ENCODE results near the gene TP53I13.
A peak's percentile ranks its signal among the peaks of the same experiment; 100 is the strongest.
"Not testable (repeated sequence)": the region's sequence is repeated elsewhere in the genome, so short reads cannot be mapped to it uniquely, and the experiment has no call there.

The TP53I13 gene

DNA sequence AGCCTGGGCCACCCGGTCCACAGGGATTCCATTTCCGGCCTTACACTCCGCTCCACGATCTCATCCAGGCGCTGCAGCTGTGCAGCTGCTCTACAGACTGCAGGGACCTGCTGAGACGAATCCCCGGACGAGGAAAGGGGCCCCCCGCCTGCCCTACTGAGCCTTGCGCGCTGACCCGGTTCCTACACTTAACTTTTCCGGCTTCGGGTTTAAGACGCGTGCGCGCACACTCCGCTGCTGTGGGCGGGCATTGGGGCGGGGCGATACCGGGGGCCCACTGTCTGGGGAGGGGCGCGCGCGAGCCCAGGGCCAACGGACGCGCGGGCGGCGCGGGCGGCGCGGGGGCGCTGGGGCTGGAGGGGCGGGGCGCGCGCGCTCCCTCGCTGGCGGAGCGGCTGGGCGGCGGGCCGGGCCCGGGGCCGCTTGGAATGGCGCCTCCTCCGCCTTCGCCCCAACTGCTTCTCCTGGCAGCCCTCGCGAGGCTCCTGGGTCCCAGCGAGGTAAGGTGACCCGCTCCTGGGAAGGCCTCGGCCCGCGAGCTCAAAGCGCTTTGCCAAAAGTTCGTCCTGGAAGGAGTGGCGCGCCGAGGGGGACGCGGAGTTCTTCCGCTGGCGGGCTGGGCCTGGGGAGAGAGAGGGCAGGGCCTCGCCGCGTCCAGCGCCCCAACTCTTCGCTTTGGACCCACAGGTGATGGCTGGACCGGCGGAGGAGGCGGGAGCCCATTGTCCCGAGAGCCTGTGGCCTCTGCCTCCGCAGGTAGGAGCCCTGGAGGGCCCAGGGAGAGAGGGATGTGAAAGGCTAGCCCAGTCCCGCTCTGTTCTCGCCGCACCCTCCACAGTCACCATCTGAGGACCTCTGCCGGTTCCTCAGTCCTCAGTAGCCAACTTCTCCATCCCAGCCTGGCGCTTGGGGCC lies at the start of gene TP53I13:
Gene TP53I13 (plus strand): TSS at position 371 of the 914 bp plus-strand sequence. CDS start 58 bp downstream, at position 429.
- DNase-seq = peak; percentile 88

DNA sequence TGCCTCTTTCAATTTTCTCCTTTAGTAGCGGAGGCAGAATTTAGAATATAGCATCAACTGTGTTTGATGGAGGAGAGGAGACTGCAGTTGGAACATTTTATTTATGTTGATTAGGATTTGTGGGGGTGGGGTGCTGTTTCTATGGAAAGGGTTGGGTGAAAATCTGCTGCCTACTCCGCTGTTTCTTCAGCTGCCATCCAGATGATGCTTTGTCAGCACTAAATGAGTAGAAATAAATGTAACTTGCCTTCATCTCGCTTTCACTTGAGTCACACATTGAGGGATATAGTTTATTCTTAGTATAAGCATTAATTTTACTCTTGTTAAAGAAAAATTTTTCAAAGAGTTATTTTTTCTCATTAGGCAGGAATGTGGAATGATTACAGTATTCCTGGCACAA lies 43.8 kb upstream of the TP53I13 start:
- no peak for DNase-seq

DNA sequence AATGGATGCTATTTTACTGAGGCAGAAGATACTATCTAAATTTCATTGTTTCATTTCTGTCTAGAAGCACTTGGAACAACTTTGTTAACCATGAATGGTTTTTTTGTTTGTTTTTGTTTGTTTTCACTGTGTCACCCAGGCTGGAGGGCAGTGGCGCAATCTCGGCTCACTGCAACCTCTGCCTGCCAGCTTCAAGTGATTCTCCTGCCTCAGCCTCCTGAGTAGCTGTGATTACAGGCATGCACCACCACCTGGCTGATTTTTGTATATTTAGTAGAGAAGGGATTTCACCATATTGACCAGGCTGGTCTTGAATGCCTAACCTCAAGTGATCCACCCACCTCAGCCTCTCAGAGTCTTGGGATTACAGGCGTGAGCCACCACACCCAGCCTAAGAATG lies 42.2 kb upstream of the TP53I13 start:
- DNase-seq = no peak

GRCh38 chr17:29533976-29534375 lies 34.5 kb upstream of the TP53I13 start:
- DNase-seq = no peak

DNA sequence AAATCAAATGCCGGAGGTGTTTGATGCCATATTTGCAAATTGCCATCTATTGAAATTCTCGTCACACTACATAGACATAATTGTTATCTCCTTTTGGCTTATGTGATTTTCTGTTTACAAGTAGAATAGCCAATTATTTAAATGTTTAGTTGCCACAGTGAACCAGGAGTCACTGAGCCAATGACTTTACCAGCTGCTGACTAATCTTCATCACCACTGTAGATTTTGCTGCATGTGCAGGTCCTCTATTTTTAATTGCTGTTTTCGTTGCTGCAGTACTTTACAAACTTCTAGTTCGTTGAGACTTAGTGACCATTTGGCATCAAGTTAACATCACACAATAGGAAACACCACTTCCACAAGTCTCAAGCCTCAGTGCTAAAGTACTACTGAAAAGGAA lies 24.4 kb upstream of the TP53I13 start:
- DNase-seq = no peak

DNA sequence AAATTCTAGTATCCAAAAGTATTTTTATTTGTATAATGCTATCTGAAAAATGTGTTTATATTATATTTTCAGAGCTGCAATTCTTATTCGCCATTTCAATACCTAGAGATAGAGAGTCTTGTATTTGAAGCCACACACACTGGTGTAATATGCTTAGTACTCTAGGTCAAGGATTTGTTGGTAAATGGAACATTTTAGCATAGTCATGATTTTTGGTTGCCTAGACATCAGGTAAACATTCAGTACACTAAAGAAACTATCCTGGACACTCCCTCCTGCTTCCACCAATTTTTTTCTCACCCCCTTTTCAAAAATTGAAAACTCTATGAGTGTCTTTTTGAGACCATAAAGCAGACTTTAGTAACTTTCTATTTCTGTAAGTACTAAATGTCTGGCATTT lies 22.4 kb upstream of the TP53I13 start:
- DNase-seq = no peak

DNA sequence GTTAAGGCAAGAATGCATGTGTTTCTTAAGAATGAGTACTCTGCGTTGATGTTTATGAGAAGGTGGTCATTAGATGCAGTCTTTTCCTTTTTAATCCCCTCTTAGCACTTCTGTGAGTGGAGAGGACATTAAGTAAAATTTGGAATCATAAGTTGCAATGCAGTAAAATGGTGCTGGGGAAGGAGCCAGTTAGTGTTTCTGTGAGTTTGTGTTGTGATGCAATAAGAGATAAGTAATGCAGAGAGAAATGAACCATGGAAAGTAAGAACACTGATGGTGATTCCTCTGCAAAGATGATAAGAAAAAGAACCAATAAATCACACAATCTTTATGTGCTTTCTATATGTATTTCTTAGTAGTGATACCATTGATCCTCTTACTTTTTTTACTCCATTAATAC lies 21.7 kb upstream of the TP53I13 start:
- DNase-seq = no peak

DNA sequence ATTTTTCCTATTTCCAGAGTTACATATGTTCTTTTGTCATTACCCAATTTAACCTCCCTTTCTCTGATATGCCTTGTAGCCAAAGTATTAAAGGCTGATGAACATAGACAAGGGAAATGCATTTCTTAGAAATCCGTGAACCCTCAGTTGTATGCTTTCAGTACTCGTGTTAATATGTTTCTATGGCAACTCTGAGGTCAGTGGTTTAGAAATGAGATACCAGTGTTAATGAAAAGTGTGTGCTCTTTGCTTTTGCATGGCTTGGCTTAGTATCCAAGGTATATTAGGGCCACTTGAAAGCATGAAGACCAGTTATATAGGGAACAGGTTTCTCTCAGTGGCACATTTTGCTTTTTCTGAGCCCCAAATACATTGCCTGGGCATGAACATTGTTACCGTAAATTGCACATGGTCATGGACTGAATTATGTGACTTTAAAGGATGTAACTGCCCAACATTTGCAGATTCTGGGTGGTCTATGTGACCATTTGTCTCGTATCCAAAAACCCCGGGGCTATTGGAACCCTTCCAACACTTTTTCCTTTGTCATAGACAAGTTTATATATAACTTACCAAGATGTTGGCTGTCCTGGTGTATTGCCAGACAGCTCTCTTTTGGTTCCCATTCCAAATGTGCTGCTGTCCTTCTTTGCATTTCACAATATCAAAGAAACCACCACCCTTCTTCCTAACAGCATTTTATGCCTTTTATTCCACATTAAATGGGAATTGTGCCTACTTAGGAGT lies 19.2 kb upstream of the TP53I13 start:
- no peak for DNase-seq

DNA sequence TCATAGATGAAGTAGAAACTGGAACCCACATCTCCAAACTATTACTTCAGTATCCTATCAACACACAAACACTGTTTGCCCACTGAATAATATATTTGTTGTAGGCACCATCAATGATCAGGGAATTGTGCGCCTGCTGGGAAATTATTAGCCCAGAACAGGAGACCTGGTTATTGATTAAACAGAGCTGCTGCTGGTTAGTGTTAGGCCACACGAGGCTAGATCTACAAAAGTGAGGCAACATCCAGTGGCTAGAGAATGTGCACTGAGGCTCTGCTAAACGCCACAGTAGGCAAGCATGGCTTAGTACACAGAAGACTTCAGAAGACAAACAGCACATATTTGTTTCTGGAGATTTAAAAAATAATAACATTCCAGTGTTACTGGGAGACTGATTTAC lies 12.7 kb upstream of the TP53I13 start:
- no peak for DNase-seq

- DNase-seq = no peak
These were observed 11.3 kb upstream of the TP53I13 start for GRCh38 chr17:29557085-29557738.

DNA sequence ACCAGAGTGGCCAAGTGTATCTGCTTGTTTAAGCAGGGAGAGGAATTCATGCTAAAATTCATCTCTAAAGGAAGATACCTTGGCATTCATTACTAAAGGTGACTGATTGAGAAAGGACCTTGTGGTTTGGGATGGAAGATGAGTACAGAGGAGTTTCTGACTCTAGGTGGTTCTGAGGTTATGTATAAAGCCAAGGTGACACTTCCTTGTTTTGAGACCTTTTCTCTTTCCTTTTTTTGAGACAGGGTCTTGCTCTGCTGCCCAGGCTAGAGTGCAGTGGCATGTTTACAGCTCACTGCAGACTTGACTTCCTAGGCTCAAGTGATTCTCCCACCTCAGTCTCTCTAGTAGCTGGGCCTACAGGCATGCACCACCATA lies 10.8 kb upstream of the TP53I13 start:
- no peak for DNase-seq

- DNase-seq = not testable (repeated sequence)
These were observed 10.4 kb upstream of the TP53I13 start for GRCh38 chr17:29558139-29558538.

GRCh38 chr17:29559640-29560039 lies 8.9 kb upstream of the TP53I13 start:
- DNase-seq = no peak

DNA sequence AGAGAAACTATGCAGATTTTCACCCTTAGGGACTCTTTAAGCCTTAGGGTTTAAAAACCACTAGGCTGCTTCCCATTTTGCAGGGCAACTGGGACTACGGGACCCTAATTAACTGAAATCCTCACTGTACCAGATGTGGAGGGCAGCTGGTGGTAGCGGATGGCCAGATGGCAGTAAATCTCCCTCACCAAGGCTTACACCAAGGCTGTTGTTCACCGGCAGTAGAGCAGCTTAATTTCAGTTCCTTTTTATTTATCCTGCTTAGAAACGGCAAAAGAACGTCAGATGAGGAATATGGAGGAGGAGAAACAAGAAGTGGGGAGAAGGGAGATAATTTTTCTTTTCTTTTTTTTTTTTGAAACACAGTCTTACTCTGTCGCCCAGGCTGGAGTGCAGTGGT lies 8.2 kb upstream of the TP53I13 start:
- DNase-seq = no peak

DNA sequence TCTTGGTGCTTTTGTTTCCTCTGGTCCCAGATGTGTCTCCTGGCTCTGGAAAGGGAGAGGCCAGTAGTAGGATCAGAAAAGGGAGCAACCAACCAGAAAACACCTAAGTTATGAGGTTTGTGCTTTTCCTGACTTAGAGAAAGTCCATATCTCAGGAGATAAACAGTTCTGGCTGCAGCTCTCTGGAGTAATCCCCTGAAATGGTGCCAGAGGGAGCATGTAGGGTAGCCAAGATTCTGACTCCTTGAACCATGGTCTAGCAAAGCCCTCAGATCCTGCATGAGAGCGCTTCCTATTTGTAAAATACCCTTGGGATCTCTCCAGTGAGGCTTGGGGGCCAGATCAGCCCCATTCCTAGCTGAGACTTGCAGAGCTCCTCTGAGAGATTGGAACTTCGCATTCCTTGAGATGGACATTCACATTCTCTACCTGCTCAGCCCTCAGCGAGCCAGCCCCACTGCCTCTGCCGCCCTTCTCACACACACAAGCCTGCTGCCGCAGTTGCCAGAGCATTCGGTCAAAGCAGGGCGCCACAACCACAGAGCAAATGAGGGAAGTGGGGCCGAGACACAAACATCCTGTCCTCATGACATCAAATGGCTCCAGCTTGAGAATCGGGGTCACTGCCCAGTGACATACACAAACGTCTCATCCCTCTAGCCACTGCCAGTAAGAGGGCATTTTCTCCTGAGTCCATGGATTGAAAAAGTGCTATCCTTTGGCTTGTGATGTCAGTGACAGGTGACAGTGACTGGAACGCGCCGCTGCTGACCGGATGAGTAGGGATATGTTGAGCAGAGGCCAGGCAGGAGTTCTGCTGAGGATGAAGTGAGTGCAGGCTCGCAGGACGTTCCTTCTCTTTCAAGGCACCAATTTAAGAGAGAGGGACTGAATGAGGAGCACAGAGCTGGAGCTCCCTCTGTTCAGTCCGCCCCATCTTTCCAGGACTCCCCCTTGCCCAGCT lies 6.7 kb upstream of the TP53I13 start:
- DNase-seq = no peak

DNA sequence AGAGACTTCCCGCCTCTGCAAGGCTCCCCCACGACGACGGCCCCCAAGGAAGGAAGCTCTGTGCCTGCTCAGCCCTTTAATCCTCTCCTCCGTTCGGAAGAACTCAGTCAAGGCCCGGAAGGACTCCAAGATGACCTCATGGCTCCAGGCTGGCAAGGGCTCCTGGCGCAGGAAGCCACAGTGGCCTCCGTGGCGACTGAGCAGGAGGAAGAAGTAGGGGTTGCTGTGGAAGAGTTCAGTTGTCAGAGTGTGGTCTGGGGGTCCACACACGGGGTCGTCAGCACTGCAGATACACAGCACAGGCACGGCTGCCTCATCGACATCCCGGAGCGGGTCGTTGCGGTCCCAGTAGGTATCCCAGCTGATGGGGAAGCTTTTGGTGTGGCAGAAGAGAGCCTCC lies 5.9 kb upstream of the TP53I13 start:
- DNase-seq = no peak

DNA sequence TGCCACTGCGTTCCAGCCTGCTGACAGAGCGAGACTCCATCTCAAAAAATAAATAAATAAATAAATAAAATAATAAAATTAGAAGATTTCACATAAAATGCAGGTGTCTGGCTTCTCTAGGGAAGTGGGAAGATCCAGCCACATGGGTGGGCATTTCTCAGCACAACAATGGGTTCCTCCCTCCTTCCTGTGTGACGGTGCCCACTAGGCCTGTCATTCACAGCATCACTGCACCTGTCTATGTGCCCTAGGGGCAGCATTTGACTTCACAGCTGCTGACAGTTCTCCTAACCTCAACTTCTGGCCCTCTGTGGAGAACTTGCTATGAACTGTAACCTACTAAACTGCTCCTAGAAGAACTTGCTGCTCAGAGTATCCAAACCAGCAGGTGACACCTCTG lies 4.7 kb upstream of the TP53I13 start:
- DNase-seq = no peak

DNA sequence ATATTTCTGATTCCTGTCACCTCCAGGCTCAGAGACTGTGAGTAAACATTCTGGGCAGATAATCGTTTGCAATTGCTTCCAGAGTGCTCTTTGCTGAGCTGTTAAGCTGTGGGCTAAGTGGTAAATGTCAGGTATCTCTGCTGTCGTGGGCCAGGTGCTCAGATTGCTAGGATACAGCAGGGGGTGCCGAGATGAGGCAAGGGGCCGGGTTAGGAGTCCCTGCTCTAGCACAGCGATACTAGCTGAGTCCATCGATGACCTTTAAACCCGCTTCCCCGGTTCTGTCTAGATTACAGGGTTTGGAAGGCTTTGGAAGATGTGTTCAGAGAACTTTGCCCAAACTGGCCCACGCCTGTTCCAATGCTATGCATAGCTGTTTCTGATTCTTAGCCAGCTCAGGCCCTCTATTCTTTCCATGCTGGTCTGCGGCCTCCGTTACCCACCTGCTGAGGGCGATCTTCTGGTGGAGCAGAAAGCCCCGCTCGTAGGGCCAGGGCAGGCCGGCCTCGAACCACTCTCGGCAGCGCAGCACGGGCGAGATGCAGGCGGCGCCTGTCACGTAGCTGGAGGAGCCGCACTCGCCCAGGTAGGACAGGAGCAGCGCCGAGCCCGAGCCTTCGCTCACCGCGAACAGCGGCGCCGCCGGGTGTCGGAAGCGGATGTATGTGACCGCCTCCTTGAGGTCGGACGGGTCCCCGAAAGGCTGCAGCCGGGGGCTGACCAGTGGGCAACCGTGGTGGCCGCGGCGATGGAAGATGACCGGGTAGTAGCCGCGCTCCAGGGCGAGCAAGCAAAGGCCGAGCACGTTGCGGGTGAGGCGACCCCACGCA lies 2.6 kb upstream of the TP53I13 start:
- DNase-seq = peak; percentile 52

DNA sequence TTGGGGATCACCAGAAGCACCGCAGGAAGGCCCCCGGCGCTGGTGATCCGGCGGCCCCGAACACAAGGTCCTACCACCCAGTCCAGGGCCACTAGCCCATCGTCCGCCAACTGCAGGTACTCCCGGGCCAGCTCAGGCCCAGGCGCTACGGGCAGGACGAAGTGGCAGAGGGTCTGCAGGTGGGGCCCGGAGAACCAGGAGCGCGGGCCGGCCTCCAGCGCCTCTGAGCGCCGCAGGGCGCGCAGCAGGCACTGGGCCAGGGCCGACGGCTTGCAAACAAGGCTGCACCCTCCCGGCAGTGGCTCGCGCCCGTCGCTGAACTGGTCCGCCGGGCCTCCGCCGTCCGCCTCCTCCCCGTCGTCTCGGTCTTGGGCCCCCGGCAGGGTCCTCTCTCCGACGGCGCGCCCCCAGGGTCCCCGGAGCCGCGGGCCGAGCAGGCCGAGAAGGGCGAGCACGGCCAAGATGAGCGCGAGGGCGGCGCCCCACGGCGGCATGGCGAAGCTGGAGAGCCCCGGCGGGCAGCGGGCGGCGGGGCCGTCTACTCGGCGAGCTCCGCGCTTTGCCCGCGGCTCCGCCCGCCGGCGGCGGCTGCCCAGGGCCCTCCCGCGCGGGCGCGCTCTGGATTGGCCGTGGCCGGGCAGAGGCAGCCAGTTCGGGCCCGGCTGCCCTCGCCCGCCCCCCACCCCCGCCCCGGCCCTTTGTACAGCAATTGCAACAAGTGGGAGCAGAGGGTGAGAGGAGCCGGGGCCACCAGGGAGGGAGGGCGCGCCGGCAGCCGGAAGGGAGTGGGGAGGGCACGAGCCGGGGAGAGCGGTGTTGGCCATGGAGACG lies 1.8 kb upstream of the TP53I13 start, which contains the start of gene ABHD15:
Gene ABHD15 (minus strand): TSS at position 565 of the 831 bp plus-strand sequence. CDS start 71 bp downstream, at position 494.
- peak; percentile 51 for DNase-seq

GRCh38 chr17:29567304-29567553 lies 1.3 kb upstream of the TP53I13 start:
- DNase-seq = no peak

All from stimulated activated CD4-positive, alpha-beta T cell treated with anti-CD3 and anti-CD28 coated beads, Interleukin-4, amount 100 ng/mL, for 24 hours (primary cell).